Effector CD8-positive, alpha-beta T cell (primary cell): ENCODE measurements around the gene NTN3.

Source experiments
- DNase-seq: peaks from one replicate; lab custom pipeline; 2025; lab: John Stamatoyannopoulos, UW

The NTN3 gene

GRCh38 chr16:2514333-2515179, 43.5 kb downstream of the NTN3 start:
- peak; percentile 41 for DNase-seq

GRCh38 chr16:2515180-2515851, 44.2 kb downstream of the NTN3 start:
- DNase-seq, result no peak

DNA sequence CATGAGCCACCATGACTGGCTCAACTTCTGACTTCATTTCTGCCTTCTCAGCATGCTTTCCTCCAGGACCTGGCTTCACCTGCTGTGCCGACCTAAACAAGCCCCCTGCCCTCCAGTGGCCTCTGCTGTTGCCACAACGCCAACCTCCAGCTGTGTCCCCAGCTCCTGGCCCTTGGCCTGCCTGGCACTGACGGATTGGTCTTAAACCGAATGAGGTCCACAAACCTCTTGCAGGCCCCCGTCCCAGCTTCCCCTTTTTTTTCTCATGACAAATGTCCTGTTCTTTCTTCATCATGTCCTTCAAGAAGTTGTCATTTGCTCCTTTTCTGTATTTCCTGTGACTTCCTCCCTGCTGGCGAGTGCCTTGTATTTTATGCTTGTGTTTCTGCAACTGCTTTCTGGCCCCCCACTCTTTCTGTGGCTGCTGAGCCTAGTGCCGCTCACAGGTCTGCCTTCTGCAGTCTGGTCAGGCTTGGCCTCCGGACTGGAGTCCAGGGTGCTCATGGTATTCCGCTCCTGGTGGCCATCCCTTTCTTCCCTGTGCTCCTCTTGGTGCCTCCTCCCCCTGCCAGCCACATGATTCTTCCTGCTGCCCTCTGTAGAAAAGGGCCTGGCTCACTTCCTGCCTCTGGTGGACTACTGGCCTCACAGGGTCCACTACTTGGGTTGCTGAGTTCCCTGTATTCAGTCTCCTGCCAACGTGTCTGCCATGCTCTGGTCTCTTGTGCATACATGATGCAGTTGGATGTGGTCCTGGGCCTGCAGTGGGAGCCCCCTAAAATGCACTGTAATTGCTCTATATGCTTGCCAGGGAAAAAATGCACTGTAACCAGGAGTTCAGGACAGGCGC, 45.5 kb downstream of the NTN3 start:
- DNase-seq, result no peak

- no peak for DNase-seq
These were observed 47.0 kb downstream of the NTN3 start for GRCh38 chr16:2517954-2518605.

GRCh38 chr16:2518823-2519710, 48.0 kb downstream of the NTN3 start:
- DNase-seq, result no peak

DNA sequence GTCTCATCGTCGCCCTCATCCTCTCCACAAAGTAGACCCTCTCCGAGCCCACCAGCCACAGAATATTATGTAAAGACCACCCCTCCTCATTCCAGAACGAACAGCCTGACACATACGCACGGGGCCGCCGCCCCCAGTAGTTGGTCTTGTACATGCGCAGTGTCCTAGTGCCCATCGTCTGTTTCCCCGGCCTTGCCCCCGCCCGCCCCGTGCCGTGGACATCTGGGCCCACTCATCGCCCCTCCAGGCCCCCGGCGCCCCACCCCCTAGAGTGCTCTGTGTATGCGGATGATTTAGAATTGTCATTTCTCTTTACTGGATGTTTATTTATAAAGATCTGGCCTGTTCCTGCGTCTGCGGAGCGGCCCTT, 48.6 kb downstream of the NTN3 start:
- DNase-seq, result no peak

- peak; percentile 83 for DNase-seq
These were observed 49.1 kb downstream of the NTN3 start, which contains the start of gene AMDHD2 for GRCh38 chr16:2520097-2520783. Gene AMDHD2 (plus strand): TSS chr16:2520371. CDS start chr16:2520459, 88 bp downstream.

DNA sequence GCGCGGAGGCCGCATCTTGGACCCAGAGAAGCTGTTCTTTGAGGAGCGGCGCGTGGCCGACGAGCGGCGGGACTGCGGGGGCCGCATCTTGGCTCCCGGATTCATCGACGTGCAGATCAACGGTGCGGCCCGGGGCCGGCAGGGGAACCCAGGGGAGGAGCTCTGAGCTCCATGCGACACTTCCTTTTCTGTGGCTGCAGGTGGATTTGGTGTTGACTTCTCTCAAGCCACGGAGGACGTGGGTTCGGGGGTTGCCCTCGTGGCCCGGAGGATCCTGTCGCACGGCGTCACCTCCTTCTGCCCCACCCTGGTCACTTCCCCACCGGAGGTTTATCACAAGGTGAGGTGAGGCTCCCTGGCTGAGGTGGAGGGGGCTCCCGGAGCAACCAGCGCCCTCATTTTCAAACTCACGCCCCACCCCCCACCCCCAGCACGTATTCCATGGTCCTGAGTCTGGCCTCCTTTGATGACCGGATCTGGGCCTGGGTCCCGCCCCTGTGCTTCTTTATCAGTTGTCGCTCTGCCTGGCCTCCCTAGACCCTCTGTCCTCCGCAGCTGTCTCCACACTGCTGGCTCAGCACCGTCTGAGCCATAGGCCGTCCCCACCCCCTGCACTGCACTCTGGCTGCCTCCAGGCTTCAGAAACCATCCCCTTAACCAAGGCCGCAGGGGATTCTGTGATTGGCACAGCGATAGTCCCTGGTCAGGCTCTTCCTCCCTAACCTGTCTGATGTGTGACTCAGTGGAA, 49.9 kb downstream of the NTN3 start:
- DNase-seq, result peak; percentile 45
